Activated naive CD4-positive, alpha-beta T cell treated with anti-CD3 and anti-CD28 coated beads, Interleukin-2, amount 10 ng/mL, durations not matched to agents 5 hours and 36 hours (primary cell): Measurements from ENCODE around the gene COPB2. TPM values are rescaled to one million over a fixed set of nuclear protein-coding genes. Genes with fewer than 3 reads are reported as not detected.

Experiments
- total RNA-seq, 2 experiments: library from RNA; stranded (reverse); gene quantifications; one replicate each; pipeline ENCODE4 v1.2.3, GENCODE V29; 2021

Gene COPB2
- 10 to 100 TPM; 86.7 to 89.9 TPM for total RNA-seq

DNA sequence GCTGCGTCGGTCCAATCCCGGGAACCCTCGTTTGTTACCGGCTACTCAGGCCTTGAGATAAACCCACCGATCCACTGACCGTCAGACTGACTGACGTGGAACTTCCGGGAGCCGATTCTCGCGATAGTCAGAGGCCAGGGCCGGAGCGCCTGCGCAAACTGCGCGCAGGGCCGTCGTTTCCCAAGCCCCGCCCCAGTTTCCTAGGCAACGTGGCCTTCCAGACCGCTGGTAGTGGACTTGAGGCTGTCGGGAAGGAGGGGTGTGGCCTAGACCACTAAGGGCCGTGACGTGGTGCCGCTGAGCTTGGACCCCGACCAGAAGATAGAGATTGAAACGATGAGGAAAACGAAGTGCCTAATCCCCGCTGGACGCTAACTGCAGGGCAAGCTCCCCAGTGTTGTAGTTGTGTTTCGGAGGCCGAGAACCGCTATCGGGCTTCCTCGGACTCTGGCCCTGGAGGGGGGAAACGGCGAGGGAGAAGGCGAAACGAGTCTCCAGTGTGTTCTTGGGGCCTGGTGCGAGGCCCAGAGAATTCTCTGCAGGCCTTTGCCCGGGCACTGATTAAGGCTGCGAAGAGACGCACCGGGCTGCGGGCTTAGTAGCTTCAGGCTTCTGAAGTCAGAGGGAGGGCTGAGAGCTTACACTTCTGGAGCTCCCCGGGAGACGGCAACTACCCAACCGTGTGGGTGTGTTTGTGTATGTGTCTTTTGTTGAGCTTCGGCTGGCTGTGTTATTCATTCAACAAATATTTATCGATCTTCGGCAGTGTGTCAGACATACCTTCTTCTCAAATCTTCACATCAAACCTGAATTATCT lies at the start of gene COPB2:
Gene COPB2, minus strand, starts transcription at position 96 of the 817 bp plus-strand sequence. CDS start 97 bp downstream, outside the sequence.

DNA sequence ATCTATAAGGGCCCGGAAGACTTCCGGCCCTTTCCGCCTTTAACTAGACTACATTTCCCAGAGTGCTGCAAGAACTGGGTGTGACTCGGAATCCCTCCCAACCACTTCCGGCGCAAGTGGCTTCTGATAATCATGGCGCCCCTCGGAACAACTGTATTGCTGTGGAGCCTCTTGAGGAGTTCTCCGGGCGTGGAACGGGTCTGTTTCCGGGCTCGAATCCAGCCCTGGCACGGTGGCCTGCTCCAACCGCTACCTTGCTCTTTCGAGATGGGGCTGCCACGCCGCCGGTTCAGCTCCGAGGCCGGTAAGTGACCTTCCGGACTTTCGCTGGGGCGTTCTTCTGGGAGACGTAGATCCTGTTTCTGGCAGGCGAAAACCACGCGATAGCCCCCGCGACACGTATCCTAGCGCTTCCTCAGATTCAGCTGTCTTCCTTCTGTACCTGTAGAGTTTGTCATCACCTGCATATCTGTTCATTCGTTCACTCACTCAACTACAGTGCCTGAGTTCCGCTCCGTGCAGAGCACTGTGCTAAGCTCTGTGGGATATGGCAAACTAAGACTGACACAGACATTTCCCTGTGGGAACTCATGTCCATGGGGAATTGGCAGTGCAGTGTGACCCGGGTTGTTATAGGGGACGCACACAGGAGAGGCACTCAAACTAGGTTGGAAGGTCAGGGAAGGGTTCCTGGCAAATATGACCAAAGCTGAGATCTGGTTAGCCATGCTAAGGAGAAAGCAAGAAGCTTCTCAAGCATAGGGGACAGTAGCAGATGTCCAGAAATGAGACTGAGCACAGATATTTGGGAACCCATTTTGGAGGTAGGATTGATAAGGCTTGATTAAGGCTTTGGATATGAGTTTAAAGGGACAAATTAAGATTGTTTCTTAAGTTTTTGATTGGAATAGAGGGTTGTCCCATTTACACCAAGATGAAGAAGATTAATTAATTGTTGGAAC lies 45.3 kb downstream of the COPB2 start, which contains the start of gene MRPS22:
Gene MRPS22, plus strand, starts transcription at position 126 of the 962 bp plus-strand sequence. Its CDS starts 7 bp downstream, at position 133.

Other genes with a start within 250 kb of the COPB2 start
- 10 to 100 TPM; 34.8 to 37.3 TPM for gene MRPS22, start 45.6 kb downstream of the COPB2 start, total RNA-seq
- not detected for gene RBP2, start 86.9 kb upstream of the COPB2 start, total RNA-seq
- not detected for gene RBP1, start 150.1 kb upstream of the COPB2 start, total RNA-seq